ENCODE measurements around the gene PTPRA.

PTPRA gene

GRCh38 chr20:2946988-2947961 lies 74.0 kb downstream of the PTPRA start:
- FAIRE-seq: no peak

GRCh38 chr20:2948968-2949367 lies 75.7 kb downstream of the PTPRA start:
- no peak for FAIRE-seq

DNA sequence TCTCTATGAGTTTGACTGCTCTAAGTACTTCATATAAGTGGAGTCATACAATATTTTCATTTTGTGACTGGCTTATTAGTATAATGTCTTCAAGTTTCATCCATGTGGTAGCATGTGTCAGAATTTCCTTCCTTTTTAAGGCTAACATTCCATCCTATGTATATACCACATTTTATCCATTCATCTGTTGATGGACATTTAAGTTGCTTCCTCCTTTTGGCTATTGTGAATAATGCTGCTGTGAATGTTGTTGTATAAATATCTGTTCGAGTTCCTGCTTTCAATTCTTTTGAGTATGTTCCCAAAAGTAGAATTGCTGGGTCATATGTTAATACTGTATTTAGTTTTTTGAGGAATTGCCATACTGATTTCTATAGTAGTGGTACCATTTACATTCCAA lies 79.5 kb downstream of the PTPRA start:
- no peak for FAIRE-seq

DNA sequence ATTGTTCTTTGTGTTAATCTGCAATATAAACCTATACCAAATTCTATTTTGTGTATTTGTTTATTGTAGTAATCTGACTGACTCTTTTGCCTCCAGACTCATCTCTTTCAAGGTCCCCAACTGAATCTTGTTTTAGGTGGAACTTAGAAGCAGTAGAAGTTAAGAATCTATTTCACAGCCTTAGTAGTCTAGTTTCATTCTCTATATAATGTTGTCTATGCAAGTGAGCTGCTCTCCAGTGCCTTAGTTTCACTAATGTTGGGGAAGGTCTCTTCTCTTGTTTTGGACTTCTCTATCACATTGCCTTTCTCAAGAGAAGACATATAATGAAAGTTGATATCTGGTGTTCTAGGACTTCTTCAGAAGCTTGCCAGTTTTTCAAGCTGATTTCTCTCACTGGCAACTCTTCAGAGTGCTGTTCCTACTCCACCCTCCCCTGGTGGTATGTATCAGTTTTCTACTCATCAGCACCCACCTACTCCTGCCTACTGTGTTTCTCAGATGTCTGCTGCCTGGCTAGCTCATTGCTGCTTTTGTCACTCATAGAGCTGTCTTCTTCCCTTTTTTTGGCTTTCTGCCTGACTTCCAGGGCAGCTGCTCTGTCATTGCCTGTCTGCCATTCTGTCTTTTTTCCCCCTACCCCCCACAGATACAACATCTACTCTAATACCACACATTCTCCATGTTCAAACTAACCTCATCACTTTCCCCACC lies 82.1 kb downstream of the PTPRA start:
- FAIRE-seq: no peak

- FAIRE-seq: no peak
Observed at GRCh38 chr20:2956480-2956879, 83.2 kb downstream of the PTPRA start.

GRCh38 chr20:2967841-2968240 lies 94.6 kb downstream of the PTPRA start:
- no peak for FAIRE-seq

- no peak for FAIRE-seq
Observed at GRCh38 chr20:2972126-2972525, 98.8 kb downstream of the PTPRA start.

DNA sequence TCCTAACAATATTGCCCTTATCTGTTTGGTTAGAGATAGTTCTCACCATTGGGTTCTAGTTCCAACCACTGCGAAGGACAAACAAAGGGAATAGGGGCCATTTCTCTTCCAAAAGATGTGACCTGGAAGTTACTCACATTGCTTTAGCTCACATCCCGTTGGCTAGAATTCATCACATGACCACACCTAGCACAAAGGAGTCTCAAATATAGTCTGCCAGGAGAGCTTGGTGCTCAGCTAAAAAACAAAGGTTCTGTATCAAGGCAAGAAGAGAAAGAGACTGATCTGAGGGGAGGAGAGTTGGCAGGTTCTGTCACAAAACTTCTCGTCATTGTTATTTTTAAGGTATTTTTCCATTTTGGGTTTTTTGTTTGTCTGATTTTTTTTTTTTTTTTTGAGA lies 100.3 kb downstream of the PTPRA start:
- FAIRE-seq: no peak

DNA sequence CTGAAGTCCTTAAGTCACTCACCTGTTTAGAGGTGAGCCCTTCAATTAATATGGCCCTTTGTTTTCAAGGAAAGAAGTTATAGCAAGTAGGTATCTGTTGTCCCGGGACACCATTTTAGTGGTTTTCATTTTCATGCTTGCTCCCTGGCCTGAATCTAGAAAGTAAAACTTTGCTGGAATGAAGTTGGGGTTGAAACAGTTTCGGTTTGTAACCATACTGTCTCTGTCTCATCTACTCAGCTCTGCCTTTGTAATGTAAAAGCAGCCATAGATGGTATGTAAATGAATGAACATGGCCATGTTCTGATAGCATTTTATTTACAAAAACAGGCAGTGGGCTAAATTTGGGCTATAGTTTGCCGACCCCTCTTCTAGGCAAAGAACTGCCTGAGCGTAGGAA lies 105.2 kb downstream of the PTPRA start:
- no peak for FAIRE-seq

DNA sequence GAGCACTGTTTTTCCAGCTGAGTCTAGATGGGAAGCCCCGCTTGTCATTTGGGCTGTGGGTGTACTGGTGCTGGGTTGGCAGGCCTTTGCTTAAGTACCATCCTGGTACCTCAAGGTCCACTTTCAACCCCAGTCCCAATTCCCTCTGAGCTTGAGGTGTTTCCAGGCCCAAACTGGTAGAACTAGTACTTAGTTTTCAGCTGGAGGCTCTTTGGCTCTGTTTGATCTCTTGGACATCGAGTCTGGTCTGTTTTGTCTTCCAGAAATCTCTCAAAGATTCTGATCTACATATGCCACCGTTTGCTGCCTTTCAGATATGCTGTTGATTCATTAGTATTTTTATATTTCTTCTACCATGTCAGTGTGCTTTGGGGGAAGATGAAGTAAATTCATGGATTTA lies 108.4 kb downstream of the PTPRA start:
- no peak for FAIRE-seq

GRCh38 chr20:2983508-2983907 lies 110.2 kb downstream of the PTPRA start:
- FAIRE-seq: no peak

DNA sequence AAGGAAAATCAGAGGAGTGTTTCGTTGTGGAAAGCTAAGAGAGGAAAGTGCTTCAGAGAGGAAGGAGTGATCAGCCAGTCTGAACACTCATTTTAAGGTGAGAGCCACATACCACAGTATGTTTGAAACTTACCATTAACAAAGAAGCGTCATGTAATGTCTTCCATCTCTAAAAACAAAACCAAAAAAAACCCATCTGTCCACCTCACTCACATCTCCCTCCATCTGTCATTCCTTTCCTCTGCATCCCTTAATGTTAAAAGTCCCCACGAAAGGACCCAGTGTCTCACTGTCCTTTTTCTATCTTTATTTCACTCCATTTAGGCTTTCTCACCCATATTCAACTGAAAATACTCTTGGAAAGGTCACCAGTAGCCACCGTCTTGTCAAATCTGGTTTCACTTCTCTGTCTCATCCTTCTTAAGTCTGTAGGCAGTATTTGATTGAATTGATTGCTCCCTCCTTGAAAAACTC lies 110.8 kb downstream of the PTPRA start:
- no peak for FAIRE-seq

DNA sequence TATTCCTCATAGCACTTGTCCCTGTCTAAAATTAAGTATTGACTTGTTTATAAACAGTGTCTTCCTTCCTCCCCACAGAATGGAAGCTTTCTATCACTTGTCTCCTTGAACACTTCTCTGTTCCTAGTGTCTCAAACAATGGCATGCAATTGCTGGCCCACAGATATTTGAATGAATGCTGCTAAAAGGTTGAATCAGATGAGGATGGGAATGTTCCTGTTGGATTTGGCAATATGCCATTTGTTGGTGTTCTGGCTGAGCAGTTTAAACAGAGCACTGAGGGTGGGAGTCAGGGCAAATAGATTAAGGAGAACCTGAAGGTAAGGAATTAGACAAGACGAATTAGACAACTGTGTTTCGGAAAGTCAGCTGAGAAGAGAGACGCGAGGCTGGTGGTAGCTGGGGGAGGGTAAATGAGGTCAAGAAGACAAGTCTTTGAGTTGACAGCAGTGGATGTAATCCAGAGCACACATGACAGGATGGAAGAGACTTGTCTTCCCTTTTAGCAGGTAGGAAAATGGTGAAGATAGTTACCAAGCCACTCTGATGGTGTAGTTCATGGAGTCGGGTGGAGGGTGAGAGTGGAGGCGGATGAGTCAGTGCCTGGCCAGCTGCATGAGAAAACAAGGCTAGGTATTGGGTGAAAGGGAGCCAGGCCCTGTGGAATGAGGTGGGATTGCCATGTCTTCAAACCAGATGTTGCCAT lies 111.8 kb downstream of the PTPRA start:
- no peak for FAIRE-seq

- no peak for FAIRE-seq
Observed at GRCh38 chr20:2986466-2986865, 113.2 kb downstream of the PTPRA start.

DNA sequence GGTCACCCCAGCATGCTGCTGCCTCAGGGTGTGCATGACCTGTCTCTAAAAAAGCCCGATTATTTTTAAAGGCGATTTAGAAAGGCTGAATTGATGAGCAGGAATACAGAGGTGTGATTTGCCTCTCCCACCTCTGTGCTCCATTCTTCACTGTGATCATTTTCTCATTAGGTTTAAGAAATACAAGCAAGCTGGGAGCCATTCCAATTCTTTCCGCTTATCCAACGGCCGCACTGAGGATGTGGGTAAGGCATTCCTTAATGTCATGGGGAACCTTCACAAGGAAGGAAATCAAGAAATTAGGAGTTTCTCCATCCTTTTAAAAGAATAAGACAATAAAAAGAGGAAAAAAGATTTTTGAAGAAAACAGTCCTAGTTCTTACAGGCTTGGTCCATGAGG lies 114.6 kb downstream of the PTPRA start:
- FAIRE-seq: no peak

- no peak for FAIRE-seq
Observed at GRCh38 chr20:2991532-2991931, 118.3 kb downstream of the PTPRA start.

DNA sequence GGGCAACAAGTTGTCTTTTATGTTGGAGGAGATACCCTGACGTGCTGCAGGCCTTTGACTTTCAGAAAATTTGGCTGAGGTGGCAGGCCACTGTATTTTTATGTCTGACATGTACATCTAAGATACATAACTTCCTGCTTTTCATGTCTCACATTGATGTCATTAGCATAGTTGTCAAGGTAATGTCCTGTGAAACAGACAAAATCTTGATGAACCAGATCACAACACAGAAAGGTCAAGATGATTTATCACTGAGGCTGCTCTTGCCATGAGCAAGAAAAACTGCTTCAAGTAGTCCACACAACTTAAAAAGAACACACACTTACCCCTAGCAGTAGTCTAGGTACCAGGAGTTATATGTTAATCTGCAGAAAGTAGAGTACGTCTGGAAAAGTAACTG lies 120.0 kb downstream of the PTPRA start:
- no peak for FAIRE-seq

- FAIRE-seq: no peak
Observed at GRCh38 chr20:2995796-2996195, 122.5 kb downstream of the PTPRA start.

- FAIRE-seq: peak; percentile 19
Observed at GRCh38 chr20:2998728-2999127, 125.4 kb downstream of the PTPRA start.

- no peak for FAIRE-seq
Observed at GRCh38 chr20:3000852-3001523, 127.7 kb downstream of the PTPRA start.

DNA sequence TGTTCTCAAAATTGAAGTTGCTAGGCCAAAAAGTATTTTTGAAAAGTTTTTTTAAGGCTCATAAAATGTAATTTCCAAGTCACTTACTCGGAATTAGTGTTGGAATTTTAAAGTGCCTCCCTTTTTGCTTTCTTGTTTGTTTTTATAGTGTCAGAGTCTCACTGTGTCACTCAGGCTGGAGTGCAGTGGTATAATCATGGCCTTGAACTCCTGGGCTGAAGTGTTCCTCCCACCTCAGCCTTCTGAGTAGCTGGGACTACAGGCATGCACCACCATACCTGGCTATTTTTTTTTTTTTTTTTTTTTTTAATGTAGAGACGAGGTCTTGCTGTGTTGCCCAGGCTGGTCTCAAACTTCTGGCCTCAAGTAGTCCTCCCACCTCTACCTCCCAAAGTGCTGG lies 130.1 kb downstream of the PTPRA start:
- FAIRE-seq: no peak

DNA sequence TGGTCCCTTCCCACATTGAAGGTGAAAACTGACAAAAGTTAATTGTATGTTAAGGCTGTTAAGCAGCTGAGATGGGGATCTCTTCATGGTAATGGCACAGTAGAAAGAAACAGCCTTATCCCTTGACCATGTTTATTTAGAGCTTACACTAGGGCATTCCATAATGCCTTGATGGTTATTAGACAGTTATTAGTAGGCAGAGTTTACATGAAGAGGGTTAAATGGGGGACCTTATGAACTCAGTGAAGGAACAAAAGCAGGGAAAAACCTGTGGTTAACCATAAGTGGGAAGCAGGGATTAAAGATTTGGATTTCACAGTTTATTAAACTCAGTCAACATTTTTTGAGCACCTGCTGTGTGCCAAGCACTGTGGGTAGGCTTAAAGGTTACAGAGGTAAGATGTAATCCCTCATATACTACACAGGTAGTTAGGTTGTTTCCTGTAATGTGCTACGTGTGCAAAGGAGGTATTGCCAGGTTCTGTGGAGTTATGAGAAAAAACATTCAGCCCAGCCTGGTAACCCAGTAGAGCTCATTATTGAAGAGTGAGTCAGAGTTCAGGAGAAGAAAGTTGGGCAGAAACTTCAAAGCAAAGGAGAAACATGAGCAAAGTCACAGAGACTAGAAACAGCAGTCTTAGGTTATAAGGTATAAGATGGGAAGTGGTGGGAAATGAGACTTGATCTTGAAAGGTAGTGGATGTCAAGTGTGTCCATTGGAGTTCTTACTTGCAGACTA lies 137.9 kb downstream of the PTPRA start:
- FAIRE-seq: no peak
